GM23338 (cell line): ENCODE measurements around the gene MAGI1. TPM values are rescaled to one million over a fixed set of nuclear protein-coding genes. Genes with fewer than 3 reads are reported as not detected.

Experiments used
- ATAC-seq: fragments of 200-7000 bp; cut with Tn5 transposase; 3 replicates; pipeline ENCODE4 v1.9.1; 2020
- DNase-seq: peaks from one replicate; pipeline ENCODE4 v3.0.0-alpha.2; 2015; ENCODE audit warnings: low spot score
- H2AFZ ChIP-seq: fragments of 200-600 bp; sonication (generic); 2 replicates; pipeline ENCODE4 v1.8.0; 2016; ENCODE audit warnings: antibody characterized with exemption, mild to moderate bottlenecking, moderate library complexity
- H3F3A ChIP-seq: fragments of 200-600 bp; sonication (generic); replicated peaks from 2 replicates; pipeline ENCODE4 v1.8.0; 2017; ENCODE audit warnings: antibody characterized with exemption, mixed run types, low read depth
- H3K27ac ChIP-seq: fragments of 200-600 bp; sonication (generic); 2 replicates; pipeline ENCODE4 v1.6.1; 2016; ENCODE audit warnings: low read depth
- H3K27me3 ChIP-seq: fragments of 200-600 bp; sonication (generic); 2 replicates; pipeline ENCODE4 v1.8.0; 2016; ENCODE audit warnings: mild to moderate bottlenecking, mixed run types, moderate library complexity; ENCODE audit not compliant: insufficient read depth
- H3K36me3 ChIP-seq: fragments of 200-600 bp; sonication (generic); 2 replicates; pipeline ENCODE4 v1.8.0; 2016; ENCODE audit warnings: mild to moderate bottlenecking; ENCODE audit not compliant: insufficient read depth
- H3K4me1 ChIP-seq: fragments of 200-600 bp; sonication (generic); 2 replicates; pipeline ENCODE4 v1.8.0; 2016; ENCODE audit warnings: mild to moderate bottlenecking, moderate library complexity; ENCODE audit not compliant: insufficient read depth
- H3K4me2 ChIP-seq: fragments of 200-600 bp; sonication (generic); 2 replicates; pipeline ENCODE4 v1.7.1; 2017; ENCODE audit warnings: mixed run types
- H3K4me3 ChIP-seq: fragments of 200-600 bp; sonication (generic); 2 replicates; pipeline ENCODE4 v1.6.1; 2016; ENCODE audit warnings: mixed run types
- H3K79me2 ChIP-seq: fragments of 200-600 bp; sonication (generic); replicated peaks from 2 replicates; pipeline ENCODE4 v1.8.0; 2017; ENCODE audit warnings: mild to moderate bottlenecking; ENCODE audit not compliant: insufficient read depth
- H3K9me2 ChIP-seq: fragments of 200-600 bp; sonication (generic); 2 replicates; pipeline ENCODE4 v1.8.0; 2017; ENCODE audit not compliant: insufficient read depth
- H4K20me1 ChIP-seq: fragments of 200-600 bp; sonication (generic); replicated peaks from 2 replicates; pipeline ENCODE4 v1.8.0; 2017; ENCODE audit warnings: mild to moderate bottlenecking; ENCODE audit not compliant: insufficient read depth
- H3K27ac Mint-ChIP-seq: 2 replicates; pipeline ENCODE4 v1.8.0; 2020; ENCODE audit warnings: inconsistent platforms, mild to moderate bottlenecking, moderate library complexity, mixed read lengths
- H3K27me3 Mint-ChIP-seq: 3 replicates; pipeline ENCODE4 v1.8.0; 2022; ENCODE audit warnings: low read depth, mild to moderate bottlenecking, moderate library complexity, mixed read lengths, inconsistent platforms; ENCODE audit not compliant: insufficient read depth, poor library complexity
- H3K36me3 Mint-ChIP-seq: 3 replicates; pipeline ENCODE4 v1.8.0; 2021; ENCODE audit warnings: low read depth, mild to moderate bottlenecking, inconsistent platforms, moderate library complexity, mixed read lengths
- H3K4me1 Mint-ChIP-seq: 3 replicates; pipeline ENCODE4 v1.8.0; 2020; ENCODE audit warnings: mild to moderate bottlenecking, inconsistent platforms, mixed read lengths
- H3K4me3 Mint-ChIP-seq: 3 replicates; pipeline ENCODE4 v1.8.0; 2021; ENCODE audit warnings: moderate library complexity, mild to moderate bottlenecking, inconsistent platforms, mixed read lengths
- H3K9me3 Mint-ChIP-seq: 3 replicates; pipeline ENCODE4 v1.8.0; 2020; ENCODE audit warnings: moderate library complexity, mild to moderate bottlenecking, inconsistent platforms, mixed read lengths
- CREB1 ChIP-seq: fragments of 250-450 bp; sonication (Bioruptor Pico); IDR thresholded peaks from 2 replicates; pipeline ENCODE4 v1.5.0; 2020; ENCODE audit warnings: low read depth, mild to moderate bottlenecking, moderate library complexity
- CTCF ChIP-seq, 2 experiments: fragments of 200-600 bp in 1 of 2; sonication (generic) in 1 of 2; conservative IDR thresholded peaks; 2 replicates each; pipeline versions ENCODE4 v1.5.1 to v1.6.1; 2016 to 2017; ENCODE audit warnings: antibody characterized with exemption in 2 of 2, low read depth in 2 of 2, mild to moderate bottlenecking in 2 of 2, moderate library complexity in 1 of 2
- ETS1 ChIP-seq: IDR thresholded peaks from 2 replicates; pipeline ENCODE4 v1.6.1; 2016; ENCODE audit warnings: antibody characterized with exemption
- EZH2 ChIP-seq: fragments of 200-600 bp; sonication (generic); IDR thresholded peaks from one replicate; pipeline ENCODE4 v1.8.0; 2017; ENCODE audit warnings: antibody characterized with exemption, mild to moderate bottlenecking, low read depth; ENCODE audit not compliant: unreplicated experiment
- JUNB ChIP-seq: IDR thresholded peaks from one replicate; pipeline ENCODE4 v1.6.1; 2016; ENCODE audit warnings: antibody characterized with exemption; ENCODE audit not compliant: unreplicated experiment
- REST ChIP-seq: IDR thresholded peaks from one replicate; pipeline ENCODE4 v1.6.1; 2018; ENCODE audit warnings: antibody characterized with exemption; ENCODE audit not compliant: unreplicated experiment
- STAT1 ChIP-seq: IDR thresholded peaks from one replicate; pipeline ENCODE4 v1.6.1; 2016; ENCODE audit warnings: antibody characterized with exemption; ENCODE audit not compliant: unreplicated experiment
- ZNF331 ChIP-seq: fragments of 250-450 bp; sonication (Bioruptor Pico); IDR thresholded peaks from 2 replicates; pipeline ENCODE4 v1.5.0; 2020; ENCODE audit warnings: low read depth, mild to moderate bottlenecking, moderate library complexity
- ZNF462 ChIP-seq: fragments of 250-450 bp; sonication (Bioruptor Pico); IDR thresholded peaks from 2 replicates; pipeline ENCODE4 v1.5.0; 2020; ENCODE audit warnings: mild to moderate bottlenecking, moderate library complexity
- polyA plus RNA-seq: library from polyadenylated mRNA; unstranded; fragments of >200 nt; fragmentation: Nextera tagmentation; extraction: Ambion mirVana; gene quantifications from 2 replicates; pipeline ENCODE4 v1.2.1, GENCODE V29; 2016
- total RNA-seq: library from RNA; depleted of rRNA; stranded (reverse); fragments of >200 nt; shearing (Covaris generic); gene quantifications from 2 replicates; pipeline ENCODE4 v1.2.3, GENCODE V29; 2014

Gene MAGI1
- total and polyA plus RNA-seq, 2 experiments from 2014 or later = 27.4 to 71.2 TPM

GRCh38 chr3:65992106-65992505, 46.6 kb downstream of the MAGI1 start (continued):
- no peak for TF ChIP-seq REST
- no peak for TF ChIP-seq STAT1

GRCh38 chr3:65988411-65989180, 50.1 kb downstream of the MAGI1 start:
- Mint-ChIP-seq H3K4me3 (no peak overlapping the region), H3K27me3 (peaks cover 1% of the 10 kb centered on the region), H3K27ac (no peak overlapping the region), H3K4me1 (peaks cover 19% of the 10 kb centered on the region), H3K36me3 (no peaks in the 10 kb centered on the region), H3K9me3 (no peaks in the 10 kb centered on the region; the same call in 2 of the 3 replicates)
- Histone ChIP-seq H3K4me3 (no peak overlapping the region), H3K27ac (peak overlapping the region; percentile 47; the same call in 1 of the 2 replicates), H3K36me3 (no peaks in the 10 kb centered on the region), H3K9me2 (no peaks in the 10 kb centered on the region), H3K4me2 (no peak overlapping the region), H2AFZ (no peak overlapping the region), H3K79me2 (peaks cover 63% of the 10 kb centered on the region), H3K4me1 (peaks cover 13% of the 10 kb centered on the region), H3K27me3 (no peaks in the 10 kb centered on the region), H3F3A (0 out of 2 replicates have a peak, but pooled peaks cover 3% of the 10 kb centered on the region), H4K20me1 (peaks cover 22% of the 10 kb centered on the region)
- ATAC-seq (no peak), DNase-seq (no peak)
- TF ChIP-seq ETS1 (no peak), JUNB (no peak), ZNF462 (CRISPR knock-in tag) (no peak), EZH2 (no peak), CREB1 (CRISPR knock-in tag) (no peak), STAT1 (no peak), ZNF331 (CRISPR knock-in tag) (no peak), CTCF (conservative IDR thresholded peaks at IDR 0.05; ENCODE audit: low read depth in 2 of 2) (no peak)
